ENCODE measurements around the gene FLT3LG. TPM values are rescaled to one million over a fixed set of nuclear protein-coding genes. Genes with fewer than 3 reads are reported as not detected.
"Not testable (repeated sequence)": the region's sequence is repeated elsewhere in the genome, so short reads cannot be mapped to it uniquely, and the experiment has no call there.

The FLT3LG gene
- total and polyA plus RNA-seq, 2 experiments from 2014 or later: 1.3 to 4.6 TPM

- H3K9me2 ChIP-seq (ENCODE audit: insufficient read depth): no peaks in the 10 kb centered on the region
- no peak overlapping the region for H3K27ac ChIP-seq
- H3K9ac ChIP-seq: no peak overlapping the region
- peak; percentile 78 for DNase-seq
- no peaks in the 10 kb centered on the region for H3K79me2 ChIP-seq (ENCODE audit: insufficient read depth)
- H3F3A ChIP-seq (ENCODE audit: insufficient read depth): no peaks in the 10 kb centered on the region
- no peak overlapping the region for H3K4me2 ChIP-seq (ENCODE audit: unreplicated experiment)
- no peaks in the 10 kb centered on the region for H3K9me3 ChIP-seq (ENCODE audit: low read depth)
- H3K4me3 ChIP-seq: no peak overlapping the region
- in situ Hi-C loops (cut with MboI): no loop called here
- 42 to 44% methylated on average over 15 of the region's 15 CpGs for WGBS, 2 experiments (ENCODE audit: low coverage in 1 of 2, low lambda C conversion rate in 2 of 2, missing lambda C conversion rate in 2 of 2)
- no peaks in the 10 kb centered on the region for H3K4me1 ChIP-seq (ENCODE audit: insufficient read depth)
- no peaks in the 10 kb centered on the region for H3K27me3 ChIP-seq (replicated peaks; ENCODE audit: insufficient read depth)
- no peaks in the 10 kb centered on the region for H3K36me3 ChIP-seq (ENCODE audit: low read depth)
- H2AFZ ChIP-seq: no peak overlapping the region
- TF ChIP-seq EZH2 (IDR thresholded peaks at IDR 0.05; ENCODE audit: insufficient read depth, poor library complexity, severe bottlenecking) (no peak), EZH2phosphoT487 (IDR thresholded peaks at IDR 0.05; ENCODE audit: insufficient read depth, low read depth) (no peak)
- H4K20me1 ChIP-seq (ENCODE audit: insufficient read depth): no peaks in the 10 kb centered on the region
These were observed 5.1 kb upstream of the FLT3LG start for GRCh38 chr19:49468746-49469447.

- WGBS, 2 experiments (ENCODE audit: low coverage in 1 of 2, low lambda C conversion rate in 2 of 2, missing lambda C conversion rate in 2 of 2): 82 to 83% methylated on average over 25 of the region's 25 CpGs
- no peaks in the 10 kb centered on the region for H3K27me3 ChIP-seq (replicated peaks; ENCODE audit: insufficient read depth)
- no peaks in the 10 kb centered on the region for H3K9me3 ChIP-seq (ENCODE audit: low read depth)
- H3K79me2 ChIP-seq (ENCODE audit: insufficient read depth): no peaks in the 10 kb centered on the region
- no peak overlapping the region for H3K27ac ChIP-seq
- H4K20me1 ChIP-seq (ENCODE audit: insufficient read depth): no peaks in the 10 kb centered on the region
- no peak overlapping the region for H2AFZ ChIP-seq
- TF ChIP-seq EZH2phosphoT487 (IDR thresholded peaks at IDR 0.05; ENCODE audit: insufficient read depth, low read depth) (no peak), EZH2 (IDR thresholded peaks at IDR 0.05; ENCODE audit: insufficient read depth, poor library complexity, severe bottlenecking) (no peak)
- no peaks in the 10 kb centered on the region for H3K9me2 ChIP-seq (ENCODE audit: insufficient read depth)
- DNase-seq: no peak
- no peaks in the 10 kb centered on the region for H3K36me3 ChIP-seq (ENCODE audit: low read depth)
- H3K4me2 ChIP-seq (ENCODE audit: unreplicated experiment): no peak overlapping the region
- no peak overlapping the region for H3K4me3 ChIP-seq
- H3K9ac ChIP-seq: no peak overlapping the region
- no peaks in the 10 kb centered on the region for H3F3A ChIP-seq (ENCODE audit: insufficient read depth)
- in situ Hi-C loops (cut with MboI): no loop called here
- H3K4me1 ChIP-seq (ENCODE audit: insufficient read depth): peaks cover 4% of the 10 kb centered on the region
These were observed 4.0 kb upstream of the FLT3LG start for GRCh38 chr19:49469828-49470614.

- Histone ChIP-seq H3K4me1 (ENCODE audit: insufficient read depth) (peaks cover 4% of the 10 kb centered on the region), H2AFZ (no peak overlapping the region), H3K9me3 (ENCODE audit: low read depth) (no peaks in the 10 kb centered on the region), H3K27me3 (replicated peaks; ENCODE audit: insufficient read depth) (no peaks in the 10 kb centered on the region), H3K9me2 (ENCODE audit: insufficient read depth) (no peaks in the 10 kb centered on the region), H3K79me2 (ENCODE audit: insufficient read depth) (no peaks in the 10 kb centered on the region), H3F3A (ENCODE audit: insufficient read depth) (no peaks in the 10 kb centered on the region), H4K20me1 (ENCODE audit: insufficient read depth) (no peaks in the 10 kb centered on the region), H3K4me2 (ENCODE audit: unreplicated experiment) (no peak overlapping the region), H3K27ac (no peak overlapping the region), H3K4me3 (no peak overlapping the region), H3K36me3 (ENCODE audit: low read depth) (no peaks in the 10 kb centered on the region), H3K9ac (no peak overlapping the region)
- TF ChIP-seq EZH2 (IDR thresholded peaks at IDR 0.05; ENCODE audit: insufficient read depth, poor library complexity, severe bottlenecking) (no peak), EZH2phosphoT487 (IDR thresholded peaks at IDR 0.05; ENCODE audit: insufficient read depth, low read depth) (no peak)
- in situ Hi-C loops (cut with MboI): no loop called here
- no peak for DNase-seq
- WGBS, 2 experiments (ENCODE audit: low coverage in 1 of 2, low lambda C conversion rate in 2 of 2, missing lambda C conversion rate in 2 of 2): 47 to 55% methylated on average over 8 of the region's 8 CpGs
These were observed 3.4 kb upstream of the FLT3LG start for GRCh38 chr19:49470615-49470978.

- no peak for DNase-seq
- no peaks in the 10 kb centered on the region for H3K36me3 ChIP-seq (ENCODE audit: low read depth)
- H3K4me3 ChIP-seq: no peak overlapping the region
- no peaks in the 10 kb centered on the region for H3K9me3 ChIP-seq (ENCODE audit: low read depth)
- no peaks in the 10 kb centered on the region for H3K9me2 ChIP-seq (ENCODE audit: insufficient read depth)
- no peaks in the 10 kb centered on the region for H3K79me2 ChIP-seq (ENCODE audit: insufficient read depth)
- H3K9ac ChIP-seq: no peak overlapping the region
- no peak overlapping the region for H3K27ac ChIP-seq
- in situ Hi-C loops (cut with MboI): no loop called here
- no peak overlapping the region for H3K4me2 ChIP-seq (ENCODE audit: unreplicated experiment)
- TF ChIP-seq EZH2 (IDR thresholded peaks at IDR 0.05; ENCODE audit: insufficient read depth, poor library complexity, severe bottlenecking) (no peak), EZH2phosphoT487 (IDR thresholded peaks at IDR 0.05; ENCODE audit: insufficient read depth, low read depth) (no peak)
- WGBS, 2 experiments (ENCODE audit: low coverage in 1 of 2, low lambda C conversion rate in 2 of 2, missing lambda C conversion rate in 2 of 2): 65 to 71% methylated on average over 9 of the region's 9 CpGs
- peaks cover 4% of the 10 kb centered on the region for H3K4me1 ChIP-seq (ENCODE audit: insufficient read depth)
- no peaks in the 10 kb centered on the region for H3K27me3 ChIP-seq (replicated peaks; ENCODE audit: insufficient read depth)
- 0 out of 2 replicates have a peak overlapping the region, but pooled peaks have one; percentile 96 for H2AFZ ChIP-seq
- no peaks in the 10 kb centered on the region for H4K20me1 ChIP-seq (ENCODE audit: insufficient read depth)
- H3F3A ChIP-seq (ENCODE audit: insufficient read depth): no peaks in the 10 kb centered on the region
These were observed 1.1 kb upstream of the FLT3LG start for GRCh38 chr19:49472936-49473335.

- H3K9ac ChIP-seq: peak overlapping the region; percentile 92
- H3K36me3 ChIP-seq (ENCODE audit: low read depth); H3K27me3 ChIP-seq (replicated peaks; ENCODE audit: insufficient read depth); in situ Hi-C loops (cut with MboI); H3K9me3 ChIP-seq (ENCODE audit: low read depth); H3K79me2 ChIP-seq (ENCODE audit: insufficient read depth); H3F3A ChIP-seq (ENCODE audit: insufficient read depth); H3K27ac ChIP-seq; DNase-seq; H3K9me2 ChIP-seq (ENCODE audit: insufficient read depth); H4K20me1 ChIP-seq (ENCODE audit: insufficient read depth); H3K4me1 ChIP-seq (ENCODE audit: insufficient read depth): not testable (repeated sequence)
- peak overlapping the region; percentile 95 for H3K4me2 ChIP-seq (ENCODE audit: unreplicated experiment)
- H3K4me3 ChIP-seq: peak overlapping the region; percentile 99
- WGBS, 2 experiments (ENCODE audit: low coverage in 1 of 2, low lambda C conversion rate in 2 of 2, missing lambda C conversion rate in 2 of 2): 56 to 60% methylated on average over 9 of the region's 9 CpGs
- H2AFZ ChIP-seq: peak overlapping the region; percentile 96
These were observed 531 bp upstream of the FLT3LG start for GRCh38 chr19:49473501-49473867.

All from GM23248 (cell line).